ENCODE measurements around the gene ITGA11.

DNA sequence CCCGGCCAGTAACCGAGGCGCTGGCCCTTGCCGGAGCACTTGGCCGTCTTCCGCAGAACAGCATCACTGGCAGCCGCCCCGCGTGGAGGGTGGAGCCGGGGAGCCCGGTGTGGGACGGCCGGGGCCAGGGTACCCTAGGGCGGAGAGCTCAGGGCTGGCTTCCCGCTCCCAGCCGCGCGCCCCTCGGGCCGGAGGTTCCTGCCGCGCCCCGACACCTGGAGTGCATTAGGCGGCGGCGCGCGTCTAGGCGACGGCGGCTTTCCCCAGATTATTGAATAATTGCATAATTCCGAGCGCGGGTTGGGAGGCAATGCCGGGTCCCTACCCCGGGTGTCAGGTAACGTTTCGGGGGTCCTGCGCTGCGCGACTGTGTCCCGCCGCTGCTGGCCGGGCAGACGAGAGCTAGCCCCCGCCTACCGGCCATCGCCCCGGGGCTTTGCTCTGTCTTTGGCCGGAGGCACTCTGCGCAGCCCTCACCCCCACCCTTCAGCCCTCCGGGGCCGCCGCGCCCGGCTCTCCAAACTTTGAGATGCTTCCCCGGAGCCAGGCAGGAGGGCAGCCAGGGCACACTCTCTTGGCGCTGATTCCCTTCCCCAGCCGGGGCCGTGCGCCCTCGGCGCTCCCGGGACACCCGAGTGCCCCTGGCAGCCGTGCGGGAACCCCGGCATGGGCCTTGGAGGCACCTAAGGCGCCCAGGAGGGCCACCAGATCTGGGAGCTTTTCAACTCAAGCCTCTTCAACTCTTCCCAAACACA lies 749 bp downstream of the ITGA11 start:
- TF ChIP-seq, protein P1, sequence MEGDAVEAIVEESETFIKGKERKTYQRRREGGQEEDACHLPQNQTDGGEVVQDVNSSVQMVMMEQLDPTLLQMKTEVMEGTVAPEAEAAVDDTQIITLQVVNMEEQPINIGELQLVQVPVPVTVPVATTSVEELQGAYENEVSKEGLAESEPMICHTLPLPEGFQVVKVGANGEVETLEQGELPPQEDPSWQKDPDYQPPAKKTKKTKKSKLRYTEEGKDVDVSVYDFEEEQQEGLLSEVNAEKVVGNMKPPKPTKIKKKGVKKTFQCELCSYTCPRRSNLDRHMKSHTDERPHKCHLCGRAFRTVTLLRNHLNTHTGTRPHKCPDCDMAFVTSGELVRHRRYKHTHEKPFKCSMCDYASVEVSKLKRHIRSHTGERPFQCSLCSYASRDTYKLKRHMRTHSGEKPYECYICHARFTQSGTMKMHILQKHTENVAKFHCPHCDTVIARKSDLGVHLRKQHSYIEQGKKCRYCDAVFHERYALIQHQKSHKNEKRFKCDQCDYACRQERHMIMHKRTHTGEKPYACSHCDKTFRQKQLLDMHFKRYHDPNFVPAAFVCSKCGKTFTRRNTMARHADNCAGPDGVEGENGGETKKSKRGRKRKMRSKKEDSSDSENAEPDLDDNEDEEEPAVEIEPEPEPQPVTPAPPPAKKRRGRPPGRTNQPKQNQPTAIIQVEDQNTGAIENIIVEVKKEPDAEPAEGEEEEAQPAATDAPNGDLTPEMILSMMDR (conservative IDR thresholded peaks at IDR 0.05; ENCODE audit: low read depth in 2 of 2), result no peak
- no peak for TF ChIP-seq STAT1 (IDR thresholded peaks at IDR 0.05; ENCODE audit: unreplicated experiment)

Data from GM23338 (cell line).